Activated naive CD4-positive, alpha-beta T cell treated with anti-CD3 and anti-CD28 coated beads, Interleukin-2, amount 50 U/mL, for 16 hours (primary cell): ENCODE data around the gene C19orf25.

Experiments
- DNase-seq: peaks from one replicate; pipeline ENCODE4 v3.0.0-alpha.2; 2020

The C19orf25 gene

DNA sequence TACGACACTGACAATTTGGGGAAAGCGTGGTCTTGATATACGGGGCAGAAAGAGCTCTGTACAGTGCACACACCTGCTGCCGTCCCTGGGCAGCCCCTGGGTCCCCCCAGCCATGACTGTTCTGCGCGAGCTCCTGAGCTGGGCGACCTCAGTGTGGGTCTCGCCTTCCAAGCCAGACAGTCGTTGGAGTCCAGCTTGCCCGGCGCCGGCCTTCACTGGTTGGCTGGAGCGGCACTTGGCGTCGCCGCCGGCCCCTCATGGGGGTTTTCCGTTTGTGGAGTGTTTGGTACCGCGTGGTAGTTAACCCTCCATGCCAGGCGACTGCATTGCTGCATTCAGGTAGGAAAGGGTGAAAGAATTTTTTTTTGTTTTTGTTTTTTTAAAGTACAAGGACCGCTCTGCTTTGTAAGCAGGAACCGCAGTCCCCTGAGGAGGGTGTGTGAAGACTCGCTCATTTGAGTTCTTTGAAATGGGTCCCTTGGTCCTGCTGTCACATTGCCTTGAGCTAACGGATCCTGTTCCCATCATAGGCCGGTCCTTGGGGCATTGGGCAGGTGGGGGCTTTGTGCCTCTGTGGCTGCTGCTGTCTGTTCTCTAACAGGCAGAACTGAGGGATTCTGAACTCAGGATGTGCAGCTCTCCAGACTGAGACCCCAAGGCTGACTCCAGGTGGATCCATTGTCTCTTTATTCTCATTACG lies 51.6 kb downstream of the C19orf25 start:
- DNase-seq, result no peak

DNA sequence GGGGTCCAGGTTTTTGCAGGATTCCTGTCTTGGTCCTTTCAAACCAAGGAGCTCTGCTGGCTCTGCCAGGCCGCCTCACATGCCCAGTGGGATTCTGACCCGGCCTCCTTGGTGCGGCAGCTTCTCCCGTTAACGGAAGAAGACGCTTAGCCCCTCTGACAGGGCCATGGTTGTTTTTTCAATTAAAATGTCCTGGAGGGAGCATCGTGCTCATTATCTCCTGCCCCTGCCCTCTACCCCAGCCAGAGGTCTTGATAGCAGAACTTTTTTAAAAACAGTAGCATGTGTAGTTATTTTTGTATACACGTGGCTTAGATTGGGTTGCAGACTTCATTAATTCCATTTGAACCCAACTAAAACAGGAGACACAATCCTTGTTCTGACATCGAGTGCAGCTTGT lies 52.3 kb downstream of the C19orf25 start:
- no peak for DNase-seq

DNA sequence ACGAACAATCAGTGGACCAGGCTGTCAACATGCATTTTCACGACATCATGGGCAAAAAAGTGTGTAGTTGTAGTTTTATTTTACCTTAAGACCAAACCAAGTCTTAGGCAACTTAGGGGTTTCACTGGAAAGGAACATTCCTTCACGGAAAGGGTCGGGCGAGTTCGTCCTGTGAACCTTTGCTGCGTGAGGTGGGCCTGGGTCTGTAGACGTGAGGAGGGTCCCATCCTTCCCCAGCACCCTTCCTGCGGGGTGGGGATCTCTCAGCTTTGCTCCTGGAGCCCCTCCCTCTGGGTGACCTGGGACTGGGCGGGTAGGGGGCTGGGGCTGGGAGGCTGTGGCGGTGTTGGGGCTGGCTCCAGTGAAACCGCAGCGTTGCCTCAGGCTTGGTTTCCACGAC lies 53.1 kb downstream of the C19orf25 start:
- DNase-seq, result no peak

DNA sequence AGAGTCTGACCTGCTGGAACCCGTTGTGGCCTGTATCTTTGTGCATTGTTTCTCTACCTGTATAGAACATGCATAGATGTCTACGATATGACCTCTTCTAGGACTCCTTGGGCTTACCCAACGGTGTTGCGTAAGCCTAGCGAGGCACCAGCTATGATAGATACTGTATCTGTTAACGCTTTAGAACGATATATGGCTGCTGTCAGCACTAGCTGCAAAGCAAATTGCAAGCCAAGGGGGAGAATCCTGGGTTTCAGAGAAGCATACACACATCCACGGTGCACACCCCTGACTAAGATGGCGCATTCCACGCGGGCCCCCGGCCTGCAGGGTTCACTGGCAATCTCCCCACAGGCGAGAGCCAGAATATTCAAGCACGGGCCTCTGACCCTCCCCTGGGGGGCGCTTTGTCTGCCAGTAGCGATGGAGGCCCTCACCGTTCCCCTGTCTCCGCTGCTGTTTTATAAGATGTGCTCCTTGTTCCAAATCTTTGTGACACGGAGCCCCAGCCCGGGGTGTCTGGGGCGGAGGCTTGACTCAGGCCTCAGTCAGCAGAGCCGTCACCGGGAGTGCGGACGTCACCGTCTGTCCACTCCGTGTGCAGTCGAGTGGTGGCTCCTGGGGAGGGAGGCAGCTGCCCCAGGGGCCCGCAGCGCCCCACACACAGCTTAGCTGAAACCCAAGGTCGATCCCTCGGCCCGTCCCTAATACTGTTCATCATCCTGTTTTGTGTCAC lies 53.7 kb downstream of the C19orf25 start:
- DNase-seq, result no peak

DNA sequence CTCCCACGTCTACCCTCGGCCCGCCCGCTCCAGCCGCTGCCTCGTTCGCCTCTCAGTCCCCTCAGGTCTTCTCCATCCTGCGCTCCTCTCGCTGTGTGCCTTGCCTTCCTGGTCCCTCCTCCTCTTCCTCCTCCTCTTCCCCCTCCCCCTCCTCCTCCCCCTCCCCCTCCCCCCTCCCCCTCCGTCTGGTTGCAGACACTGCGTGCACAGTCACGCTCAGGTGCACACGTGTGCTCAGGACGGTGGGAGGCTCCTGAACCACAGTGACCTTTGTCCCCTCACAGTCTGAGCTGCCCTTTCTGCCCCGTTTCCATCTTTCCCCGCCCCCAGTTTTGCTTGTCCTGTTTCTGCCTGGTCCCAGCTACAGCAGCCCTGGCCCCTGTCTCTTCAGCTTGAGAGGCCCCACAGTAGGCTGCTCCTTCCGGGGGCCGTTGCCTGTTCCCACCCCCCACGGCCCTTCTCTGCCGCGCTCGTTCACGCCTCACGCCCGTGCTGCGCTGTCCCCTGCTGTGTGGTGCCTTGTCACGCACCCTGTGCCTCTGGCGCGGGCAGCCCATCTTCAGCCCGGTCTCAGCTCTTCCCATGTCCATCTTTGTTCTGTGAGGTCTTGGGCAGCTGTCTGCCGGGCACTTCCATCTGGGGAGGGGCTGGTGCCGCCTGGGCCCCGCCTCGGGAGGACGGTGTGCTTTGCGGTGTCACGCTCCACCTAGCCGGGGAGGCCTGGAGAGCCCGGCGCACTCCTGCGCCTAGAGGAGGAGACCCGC lies 54.6 kb downstream of the C19orf25 start:
- DNase-seq, result no peak

DNA sequence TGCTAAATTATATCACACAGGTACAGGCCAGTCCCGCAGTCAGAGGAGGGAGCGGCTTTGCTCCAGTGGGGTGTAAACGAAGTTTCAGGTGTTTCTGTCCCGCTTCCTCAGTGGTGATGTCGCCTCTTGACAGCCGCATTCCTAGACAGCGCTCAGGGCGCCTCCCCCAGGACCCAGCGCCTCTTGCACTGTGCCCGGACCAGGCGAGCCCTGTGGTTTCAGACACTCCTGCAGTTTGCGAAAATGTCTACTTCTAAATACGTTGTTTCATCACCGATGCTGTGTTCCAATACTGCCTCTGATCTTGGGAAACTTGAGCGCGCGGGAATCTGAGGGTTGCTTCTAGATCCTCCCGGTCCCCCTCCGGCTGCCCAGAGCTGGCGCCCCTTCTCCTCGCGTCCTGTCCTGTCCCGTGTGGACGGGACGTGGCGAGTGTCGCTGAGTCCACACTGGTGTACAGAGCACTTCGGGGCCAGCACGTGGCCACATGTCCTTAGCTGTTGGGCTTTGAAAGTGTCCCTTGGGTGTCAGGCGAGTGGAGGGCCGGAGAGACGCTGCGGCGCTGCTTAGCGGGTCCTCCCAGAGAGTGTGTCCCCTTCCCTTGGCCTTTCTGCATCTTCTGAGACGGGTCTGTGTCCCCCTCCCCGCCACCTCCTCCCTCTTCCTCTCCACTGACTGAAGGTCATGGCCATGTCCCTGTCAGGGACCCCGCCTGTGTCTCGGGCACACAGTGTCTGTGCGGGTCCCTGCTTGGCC lies 55.4 kb downstream of the C19orf25 start:
- no peak for DNase-seq
